ENCODE measurements around the gene NFKBIL1.

Gene NFKBIL1

GRCh38 chr6:31559606-31559957, 12.2 kb downstream of the NFKBIL1 start:
- intact Hi-C loops (cut with DNase I; ENCODE audit: low total_unique reads): no loop called here

GRCh38 chr6:31559958-31560696, 12.7 kb downstream of the NFKBIL1 start:
- H3K36me3 ChIP-seq: peaks cover 17 to 49% (median 27%) of the 10 kb centered on the region in 3 donors
- peak overlapping the region in 1 of 2 donors; percentile 13 for H3K27ac ChIP-seq
- DNase-seq: peak; percentile 54 to 75
- no peaks in the 10 kb centered on the region for H3K9me3 ChIP-seq
- no peak overlapping the region for H3K4me3 ChIP-seq
- H3K27me3 ChIP-seq: peaks cover 0 to 5% of the 10 kb centered on the region in 2 donors
- TF ChIP-seq CTCF (IDR thresholded peaks at IDR 0.05): no peak
- intact Hi-C loops (cut with DNase I; ENCODE audit: low total_unique reads): no loop called here
- peaks cover 0 to 25% (median 3%) of the 10 kb centered on the region in 4 donors for H3K4me1 ChIP-seq

More at GRCh38 chr6:31559606-31559957, 12.2 kb downstream of the NFKBIL1 start:
- peak overlapping the region in 1 of 2 donors; percentile 13 for H3K27ac ChIP-seq
- peaks cover 0 to 25% (median 3%) of the 10 kb centered on the region in 4 donors for H3K4me1 ChIP-seq
- peaks cover 0 to 4% of the 10 kb centered on the region in 2 donors for H3K27me3 ChIP-seq
- H3K4me3 ChIP-seq: no peak overlapping the region
- peaks cover 17 to 49% (median 27%) of the 10 kb centered on the region in 3 donors for H3K36me3 ChIP-seq
- DNase-seq: no peak
- no peak for TF ChIP-seq CTCF (IDR thresholded peaks at IDR 0.05)
- no peaks in the 10 kb centered on the region for H3K9me3 ChIP-seq

- no peak for TF ChIP-seq CTCF (IDR thresholded peaks at IDR 0.05)
- DNase-seq: no peak
- H3K4me3 ChIP-seq: no peak overlapping the region
- no peak overlapping the region for H3K27ac ChIP-seq
- H3K9me3 ChIP-seq: no peaks in the 10 kb centered on the region
- peaks cover 0 to 25% (median 3%) of the 10 kb centered on the region in 4 donors for H3K4me1 ChIP-seq
- intact Hi-C loops (cut with DNase I; ENCODE audit: low total_unique reads): no loop called here
- peaks cover 17 to 49% (median 27%) of the 10 kb centered on the region in 3 donors for H3K36me3 ChIP-seq
- peaks cover 0 to 9% of the 10 kb centered on the region in 2 donors for H3K27me3 ChIP-seq
These were observed 13.3 kb downstream of the NFKBIL1 start for GRCh38 chr6:31560697-31561058.

- H3K4me1 ChIP-seq: no peaks in the 10 kb centered on the region
- no peak overlapping the region for H3K4me3 ChIP-seq
- no peaks in the 10 kb centered on the region for H3K36me3 ChIP-seq
- no peak for TF ChIP-seq CTCF (IDR thresholded peaks at IDR 0.05)
- H3K27ac ChIP-seq: no peak overlapping the region
- peaks cover 0 to 36% of the 10 kb centered on the region in 2 donors for H3K27me3 ChIP-seq
- DNase-seq: no peak
- no peaks in the 10 kb centered on the region for H3K9me3 ChIP-seq
- intact Hi-C loops (cut with DNase I; ENCODE audit: low total_unique reads): no loop called here
These were observed 20.3 kb downstream of the NFKBIL1 start for GRCh38 chr6:31567531-31568370.

GRCh38 chr6:31568537-31568961, 21.1 kb downstream of the NFKBIL1 start:
- no peak overlapping the region for H3K27ac ChIP-seq
- intact Hi-C loops (cut with DNase I; ENCODE audit: low total_unique reads): no loop called here
- H3K36me3 ChIP-seq: no peaks in the 10 kb centered on the region
- no peak for TF ChIP-seq CTCF (IDR thresholded peaks at IDR 0.05)
- no peaks in the 10 kb centered on the region for H3K9me3 ChIP-seq
- no peak overlapping the region for H3K4me3 ChIP-seq
- H3K27me3 ChIP-seq: peaks cover 0 to 44% of the 10 kb centered on the region in 2 donors
- no peaks in the 10 kb centered on the region for H3K4me1 ChIP-seq
- no peak for DNase-seq

Measured in tibial artery (tissue), 4 donors.